ENCODE results near the gene FAM174A.
"Not testable (repeated sequence)": the region's sequence is repeated elsewhere in the genome, so short reads cannot be mapped to it uniquely, and the experiment has no call there.

FAM174A gene

DNA sequence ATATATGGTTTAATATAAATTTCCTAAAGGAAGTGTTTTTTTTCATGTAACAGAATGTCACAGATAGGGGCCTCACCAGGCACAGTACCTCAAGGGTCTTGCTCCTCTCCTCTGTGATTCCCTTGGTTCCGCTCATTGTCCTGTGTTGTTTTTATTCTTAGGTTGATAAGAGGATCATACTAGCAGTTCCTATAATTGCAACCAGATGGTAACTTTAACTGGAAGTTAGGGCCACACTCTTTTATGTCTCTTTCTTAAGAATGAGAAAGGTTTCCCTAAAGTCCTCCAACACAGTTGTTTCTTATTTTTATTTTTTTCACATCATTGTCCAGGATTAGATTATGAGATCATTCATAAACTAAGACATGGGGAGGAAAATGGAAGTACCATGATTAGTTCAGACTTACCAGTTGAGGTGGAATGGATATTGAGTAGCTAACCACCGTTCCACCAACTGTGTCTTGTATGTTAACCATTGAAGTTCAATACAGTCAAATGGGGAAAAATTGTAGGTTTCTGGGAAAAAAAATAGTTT is 41.1 kb downstream of the FAM174A start:
- no peak for DNase-seq

DNA sequence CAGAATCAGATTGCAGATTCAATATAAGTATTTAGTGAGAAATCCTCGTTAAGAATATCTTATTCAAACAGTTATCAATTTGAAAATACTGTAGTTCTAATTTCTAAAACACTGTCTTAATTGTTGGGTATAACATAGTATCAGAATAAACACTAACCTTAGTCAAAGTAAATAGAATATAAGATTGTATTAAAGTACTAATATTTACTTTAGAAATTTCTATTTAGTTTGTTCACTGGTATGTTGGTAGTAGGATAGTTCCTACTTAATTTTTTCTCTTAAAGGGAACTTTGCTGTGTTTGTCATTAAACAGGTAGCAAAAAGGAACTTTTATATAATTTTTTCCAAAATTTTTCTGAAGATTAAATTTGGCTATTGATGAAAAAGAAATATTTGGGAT is 42.3 kb downstream of the FAM174A start:
- DNase-seq, result no peak

DNA sequence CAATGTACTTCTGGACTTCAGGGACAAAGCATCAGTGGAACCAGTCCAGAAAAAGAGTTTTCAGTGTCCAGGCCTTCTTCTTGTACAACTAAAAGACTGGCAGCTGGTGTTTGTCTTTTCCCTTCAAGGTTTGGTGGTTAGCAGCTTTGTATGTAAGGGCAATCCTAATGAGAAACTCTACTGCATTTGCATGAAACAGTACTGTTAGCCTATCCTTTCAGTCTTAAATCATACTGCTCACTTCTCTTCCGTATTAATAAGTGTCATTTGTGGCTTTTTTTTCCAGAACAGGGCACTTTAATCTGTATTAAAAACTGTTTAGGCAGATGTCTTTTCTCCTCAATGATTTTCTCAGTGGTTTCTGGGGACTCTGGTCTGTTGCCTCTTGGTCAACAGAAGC is 48.9 kb downstream of the FAM174A start:
- DNase-seq, result no peak

DNA sequence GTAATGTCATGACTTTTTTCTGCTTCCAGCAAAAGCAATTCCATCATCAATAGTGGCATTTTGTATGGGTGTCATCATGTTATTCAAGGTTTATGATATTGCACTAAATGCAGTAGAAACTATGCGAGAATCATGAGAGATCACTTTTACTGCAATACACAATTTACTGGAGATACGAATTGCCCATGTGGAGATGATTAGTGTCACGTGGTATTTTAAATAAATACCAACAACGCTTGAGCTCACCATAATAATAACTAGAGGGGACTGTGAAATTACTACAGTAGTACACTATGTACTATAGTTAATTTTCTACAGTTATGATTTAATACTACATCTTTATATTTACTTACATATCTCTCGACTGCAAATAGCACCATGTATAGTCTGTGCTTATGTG is 49.7 kb downstream of the FAM174A start:
- no peak for DNase-seq

DNA sequence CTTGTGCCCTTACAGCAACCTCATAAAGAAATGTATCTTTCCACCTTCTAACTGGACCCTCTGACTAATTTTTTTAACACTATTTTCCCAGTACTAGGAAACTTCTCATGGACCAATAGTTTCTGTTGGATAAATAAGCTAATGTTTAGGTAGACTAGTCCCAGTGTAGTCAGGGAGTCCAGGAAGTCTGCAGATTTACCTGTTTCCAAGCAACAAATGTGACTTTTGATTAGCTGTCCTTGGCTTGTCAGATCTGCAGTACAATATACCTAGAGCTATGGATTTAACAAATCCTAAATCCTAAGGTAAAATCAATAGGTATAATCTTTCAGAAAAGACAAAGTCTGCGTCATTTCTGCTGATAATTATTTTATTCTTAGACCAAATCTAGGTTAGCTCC is 55.7 kb downstream of the FAM174A start:
- no peak for DNase-seq

DNA sequence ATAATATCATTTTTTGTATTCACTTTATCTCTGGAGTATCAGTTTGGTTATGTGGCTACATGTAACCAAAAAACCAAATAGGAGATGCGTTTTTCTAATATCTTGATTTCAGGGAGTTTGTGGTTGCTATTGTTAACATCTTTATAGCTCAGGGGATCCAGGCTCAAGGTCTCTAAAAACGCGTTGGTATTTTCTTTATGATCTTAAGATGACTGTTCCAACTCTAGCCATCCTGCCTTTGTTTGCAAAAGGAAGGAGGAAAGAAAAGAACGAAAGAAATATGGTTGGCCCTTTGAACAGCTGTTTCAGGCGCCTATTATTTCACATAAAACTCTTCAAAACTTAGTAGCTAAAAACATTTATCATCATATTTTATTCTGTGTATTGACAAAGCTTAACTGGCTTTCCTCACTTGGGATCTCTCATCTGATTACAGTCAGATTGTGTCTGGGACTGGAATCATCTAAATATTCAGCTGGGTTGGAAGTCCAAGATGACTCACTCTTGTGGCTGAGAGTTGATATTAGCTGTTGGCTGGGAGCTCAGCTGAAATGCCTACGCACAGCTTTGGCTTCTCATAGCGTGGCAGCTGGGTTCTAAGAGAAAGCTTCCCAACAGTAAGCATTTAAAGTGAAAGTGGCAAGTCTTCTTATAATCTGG is 60.1 kb downstream of the FAM174A start:
- peak; percentile 18 for DNase-seq

DNA sequence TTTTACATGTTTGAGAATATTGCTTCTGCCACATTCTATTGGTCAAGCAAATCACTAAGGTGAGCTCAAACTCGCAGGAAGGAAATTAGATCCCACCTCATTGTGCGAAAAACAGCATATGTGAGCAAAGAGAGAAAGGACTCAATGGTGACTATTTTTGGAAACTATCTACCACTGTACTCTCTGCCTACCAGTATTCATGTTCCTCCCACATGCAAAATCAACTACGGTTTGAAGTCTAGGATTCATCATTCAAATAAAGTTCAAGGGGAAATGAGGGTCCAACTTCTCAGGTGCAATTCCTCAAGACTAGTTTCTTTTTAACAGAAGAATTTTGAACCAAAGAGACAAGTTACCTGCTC is 60.6 kb downstream of the FAM174A start:
- no peak for DNase-seq

DNA sequence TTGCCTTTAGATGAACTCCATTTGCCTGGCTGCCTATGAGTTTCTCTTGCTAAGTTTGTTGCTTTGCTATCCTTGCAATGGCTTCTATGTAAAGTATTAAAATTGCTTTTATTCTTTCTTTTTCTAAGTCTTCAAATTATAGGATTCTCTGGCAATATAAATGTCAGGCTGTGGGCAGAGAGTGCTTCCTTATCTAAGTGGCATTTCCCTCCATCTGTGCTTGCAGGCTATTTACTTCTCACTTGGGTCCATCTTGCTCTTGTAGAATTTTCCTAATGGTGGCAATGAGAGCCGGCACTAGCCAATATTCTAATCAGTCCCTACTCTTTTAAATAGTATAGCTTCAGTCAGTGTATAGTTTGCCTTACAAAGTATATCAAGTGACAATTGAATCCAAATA is 63.3 kb downstream of the FAM174A start:
- no peak for DNase-seq

DNA sequence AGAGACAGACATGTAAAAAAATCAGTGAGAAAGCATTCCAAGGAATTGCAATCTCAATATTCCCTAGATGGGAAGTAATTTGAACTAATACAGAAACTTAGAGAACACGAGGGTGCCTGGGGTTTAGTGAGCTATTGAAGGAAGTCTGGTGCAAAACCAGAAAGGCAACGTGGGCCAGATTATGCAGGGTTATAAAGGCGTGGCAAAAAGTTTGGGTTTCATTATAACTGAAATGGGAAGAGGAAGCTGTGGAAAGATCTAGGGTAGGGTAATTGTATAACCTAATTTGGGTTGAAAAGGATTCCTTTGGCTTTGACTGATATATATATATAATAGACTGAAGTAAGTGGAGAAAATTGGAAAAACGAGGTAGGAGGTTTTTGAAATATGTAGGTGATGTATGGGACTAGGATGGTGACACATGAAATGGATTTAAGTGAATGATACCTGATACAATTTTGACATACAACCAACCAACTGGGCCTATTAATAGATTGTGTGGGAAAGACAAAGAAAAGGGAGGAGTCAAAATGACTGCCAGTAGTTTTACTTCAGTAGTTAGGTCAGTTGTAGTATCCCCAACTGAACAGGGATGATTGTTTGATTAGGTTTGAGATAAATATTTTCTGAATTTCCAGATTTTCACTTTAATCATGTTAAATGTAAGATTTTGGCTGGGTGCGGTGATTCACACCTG is 65.3 kb downstream of the FAM174A start:
- DNase-seq, result no peak

DNA sequence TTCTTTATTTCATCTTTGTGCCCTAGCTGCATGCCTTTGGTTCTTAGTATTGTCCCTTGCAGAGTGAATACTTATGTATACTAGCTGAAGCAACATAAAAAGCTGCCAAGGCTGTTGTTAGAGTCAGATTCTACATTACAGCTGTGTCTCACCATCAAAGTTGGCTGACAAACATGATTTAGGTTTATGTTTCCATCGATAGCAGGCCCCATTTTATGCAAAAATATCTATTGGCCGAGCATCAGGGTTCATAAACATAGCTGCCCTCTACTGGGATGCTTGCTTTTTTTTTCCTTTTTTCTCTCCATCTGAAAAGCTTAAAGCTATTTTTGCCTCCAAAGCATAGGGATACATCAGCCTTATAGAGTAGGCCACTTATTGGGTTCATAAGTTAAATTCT is 68.0 kb downstream of the FAM174A start:
- no peak for DNase-seq

DNA sequence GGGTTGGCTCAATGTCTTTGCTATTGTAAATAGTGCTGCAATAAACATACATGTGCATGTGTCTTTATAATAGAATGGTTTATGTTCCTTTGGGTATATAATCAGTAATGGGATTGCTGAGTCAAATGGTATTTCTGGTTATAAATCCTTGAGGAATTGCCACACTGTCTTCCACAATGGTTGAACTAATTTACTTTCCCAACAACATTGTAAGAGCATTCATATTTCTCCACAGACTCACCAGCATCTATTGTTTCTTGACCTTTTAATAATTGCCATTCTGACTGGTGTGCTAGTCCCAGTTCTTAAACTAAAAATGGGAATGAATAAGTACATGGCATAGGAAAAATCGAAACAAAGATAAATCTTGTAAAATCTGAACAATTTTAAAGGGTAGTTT is 68.8 kb downstream of the FAM174A start:
- not testable (repeated sequence) for DNase-seq

DNA sequence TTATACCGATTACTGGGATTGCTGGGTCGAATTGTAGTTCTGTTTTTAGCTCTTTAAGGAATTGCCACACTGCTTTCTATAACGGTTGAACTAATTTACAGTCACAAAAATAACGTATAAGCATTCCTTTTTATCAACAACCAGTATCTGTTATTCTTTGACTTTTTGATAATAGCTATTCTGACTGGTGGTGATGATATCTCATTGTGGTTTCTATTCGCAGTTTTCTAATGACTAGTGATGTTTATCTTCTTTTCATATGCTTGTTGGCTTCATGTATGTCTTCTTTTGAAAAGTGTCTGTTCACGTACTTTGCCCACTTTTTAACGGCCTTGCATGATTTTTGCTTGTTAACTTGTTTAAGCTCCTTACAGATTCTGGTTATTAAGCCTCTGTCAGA is 74.4 kb downstream of the FAM174A start:
- no peak for DNase-seq

DNA sequence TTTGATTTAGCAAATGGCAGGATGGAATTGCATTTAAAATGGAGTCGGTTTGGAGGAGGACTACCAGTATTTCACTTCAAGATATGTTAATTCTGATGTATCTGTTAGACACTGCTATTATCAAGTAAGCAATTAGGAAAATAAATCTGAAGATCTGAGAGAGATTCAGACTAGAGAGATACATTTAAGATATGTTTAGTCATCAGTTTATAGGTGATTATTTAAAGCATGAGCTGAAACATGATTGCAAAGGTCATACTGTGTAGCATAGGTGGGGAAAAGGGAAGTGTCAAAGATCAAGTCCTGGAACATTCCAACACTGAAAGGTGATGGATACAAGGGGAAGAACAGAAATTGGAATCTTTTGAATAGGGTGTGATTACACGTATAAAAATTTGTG is 79.1 kb downstream of the FAM174A start:
- DNase-seq, result no peak

DNA sequence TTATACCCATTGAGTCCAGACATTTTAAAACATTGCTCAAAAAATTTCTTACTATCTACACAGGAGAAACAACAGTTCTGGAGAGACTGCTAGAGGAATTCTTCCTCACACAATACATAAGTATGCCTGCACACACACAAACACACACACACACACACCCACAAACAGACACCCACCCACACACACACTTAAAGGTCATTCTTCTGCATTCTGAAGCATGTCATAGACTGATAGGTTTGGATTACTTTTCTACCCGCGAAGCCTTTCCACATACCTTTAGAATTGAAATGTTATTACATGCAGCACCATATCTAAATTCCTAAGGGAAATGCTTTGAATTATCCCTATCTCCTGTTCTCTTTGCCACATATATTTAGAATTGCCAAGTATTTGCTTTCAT is 80.2 kb downstream of the FAM174A start:
- no peak for DNase-seq

DNA sequence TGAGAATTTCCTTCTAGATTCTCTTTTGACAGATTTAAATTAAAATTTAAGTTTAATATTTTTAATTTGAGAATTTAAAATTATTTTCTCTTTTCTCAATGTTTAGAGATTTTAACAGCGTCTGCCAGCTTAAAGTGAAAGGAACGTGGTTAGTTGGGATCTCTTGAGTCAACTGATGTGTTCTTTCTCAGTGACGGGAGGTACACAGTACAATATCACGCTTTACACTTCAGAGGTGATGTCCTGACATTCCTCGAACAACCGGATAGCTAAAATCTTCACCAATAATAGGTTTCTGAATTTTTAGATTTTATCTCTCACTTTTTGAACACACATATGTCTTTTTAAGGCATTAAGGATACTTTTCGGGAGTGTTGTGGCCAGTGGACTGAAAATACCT is 81.1 kb downstream of the FAM174A start:
- no peak for DNase-seq

DNA sequence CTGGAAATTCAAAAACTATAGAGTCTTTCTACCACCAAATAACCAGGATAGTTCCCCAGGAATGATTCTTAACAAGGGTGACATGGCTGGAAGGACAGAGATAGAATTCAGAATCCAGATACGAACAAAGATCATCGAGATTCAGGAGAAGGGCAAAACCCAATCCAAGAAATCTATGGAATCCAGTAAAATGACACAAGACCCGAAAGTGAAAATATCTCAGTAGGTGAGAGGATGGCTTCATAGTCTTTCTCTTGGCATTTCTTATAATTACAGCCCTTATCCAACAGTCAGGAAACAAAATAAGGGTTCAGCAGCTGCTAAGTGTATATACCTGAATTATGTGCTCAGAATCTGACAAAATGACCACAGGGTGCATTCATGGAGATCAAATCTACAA is 81.8 kb downstream of the FAM174A start:
- no peak for DNase-seq

DNA sequence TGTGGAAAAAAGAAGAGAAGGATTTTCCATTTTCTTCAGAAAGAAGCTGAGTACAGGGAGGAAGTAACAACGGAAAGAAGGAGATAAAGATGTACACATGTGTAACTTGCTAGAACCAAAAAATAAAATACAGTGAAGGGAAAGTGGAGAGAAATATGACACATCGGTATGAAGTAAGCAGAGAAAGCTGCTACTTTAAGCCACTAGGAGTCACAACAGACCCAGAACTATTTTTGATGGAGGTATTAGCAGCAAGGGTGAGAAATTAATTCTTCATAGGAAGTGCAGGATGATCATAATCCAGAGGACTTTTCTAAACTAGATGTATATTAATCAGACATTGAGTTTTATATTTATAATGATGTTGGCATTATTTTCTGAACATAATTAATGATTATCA is 88.5 kb downstream of the FAM174A start:
- peak; percentile 60 for DNase-seq

DNA sequence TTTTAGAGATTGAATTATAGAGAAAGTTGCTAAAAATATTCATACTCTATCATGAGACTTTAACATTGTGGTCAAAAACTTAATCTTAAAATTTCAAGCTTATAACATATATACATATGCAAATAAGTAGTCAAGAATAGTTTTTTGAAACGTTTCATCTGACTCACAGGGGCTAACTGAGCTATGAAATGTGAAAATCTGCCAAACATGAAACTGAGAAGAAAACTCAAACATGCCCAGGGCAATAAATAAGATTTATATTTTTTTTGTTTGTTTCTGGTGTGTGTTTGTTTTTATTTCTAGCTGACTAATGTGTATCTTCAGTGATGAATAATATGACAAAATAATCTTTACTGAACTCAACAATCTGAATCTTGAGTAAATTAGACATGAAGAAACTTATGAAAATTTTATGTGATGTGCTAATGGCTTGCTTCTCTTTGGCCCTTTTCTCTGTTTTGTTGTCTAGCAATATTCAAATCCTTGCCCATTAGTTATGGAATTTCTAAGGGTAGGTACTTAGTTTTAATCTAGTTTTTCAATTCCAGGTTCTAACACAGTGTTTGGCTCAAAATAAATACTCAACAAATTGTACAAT is 99.9 kb downstream of the FAM174A start:
- DNase-seq, result no peak

Measured in RPMI8226 (cell line).